GM12892 (cell line): ENCODE measurements around the gene PER1. TPM values are rescaled to one million over a fixed set of nuclear protein-coding genes. Genes with fewer than 3 reads are reported as not detected.

Experiments
- DNase-seq: peaks from one replicate; pipeline ENCODE4 v3.0.0; 2011; ENCODE audit not compliant: insufficient read length
- FAIRE-seq: peaks from 2 replicates; lab custom pipeline; 2011; peaks lifted over from hg19 to GRCh38; lab: Jason Lieb, UNC
- POLR2A ChIP-seq: IDR thresholded peaks from 2 replicates; pipeline ENCODE4 v1.6.1; 2011; ENCODE audit warnings: low read depth, low read length, control low read depth
- POLR2AphosphoS5 ChIP-seq: IDR thresholded peaks from 2 replicates; pipeline ENCODE4 v1.6.1; 2011; ENCODE audit warnings: low read depth, low read length, control low read depth
- TAF1 ChIP-seq: IDR thresholded peaks from 2 replicates; pipeline ENCODE4 v1.6.1; 2011; ENCODE audit warnings: low read depth, mild to moderate bottlenecking, control low read depth, low read length, borderline replicate concordance
- polyA plus RNA-seq: library from polyadenylated mRNA; unstranded; fragments of >200 nt; gene quantifications from one replicate; pipeline ENCODE4 v1.2.1, GENCODE V29; 2012; ENCODE audit warnings: missing spikeins, inconsistent platforms; ENCODE audit not compliant: missing spikeins

The PER1 gene, protein sequence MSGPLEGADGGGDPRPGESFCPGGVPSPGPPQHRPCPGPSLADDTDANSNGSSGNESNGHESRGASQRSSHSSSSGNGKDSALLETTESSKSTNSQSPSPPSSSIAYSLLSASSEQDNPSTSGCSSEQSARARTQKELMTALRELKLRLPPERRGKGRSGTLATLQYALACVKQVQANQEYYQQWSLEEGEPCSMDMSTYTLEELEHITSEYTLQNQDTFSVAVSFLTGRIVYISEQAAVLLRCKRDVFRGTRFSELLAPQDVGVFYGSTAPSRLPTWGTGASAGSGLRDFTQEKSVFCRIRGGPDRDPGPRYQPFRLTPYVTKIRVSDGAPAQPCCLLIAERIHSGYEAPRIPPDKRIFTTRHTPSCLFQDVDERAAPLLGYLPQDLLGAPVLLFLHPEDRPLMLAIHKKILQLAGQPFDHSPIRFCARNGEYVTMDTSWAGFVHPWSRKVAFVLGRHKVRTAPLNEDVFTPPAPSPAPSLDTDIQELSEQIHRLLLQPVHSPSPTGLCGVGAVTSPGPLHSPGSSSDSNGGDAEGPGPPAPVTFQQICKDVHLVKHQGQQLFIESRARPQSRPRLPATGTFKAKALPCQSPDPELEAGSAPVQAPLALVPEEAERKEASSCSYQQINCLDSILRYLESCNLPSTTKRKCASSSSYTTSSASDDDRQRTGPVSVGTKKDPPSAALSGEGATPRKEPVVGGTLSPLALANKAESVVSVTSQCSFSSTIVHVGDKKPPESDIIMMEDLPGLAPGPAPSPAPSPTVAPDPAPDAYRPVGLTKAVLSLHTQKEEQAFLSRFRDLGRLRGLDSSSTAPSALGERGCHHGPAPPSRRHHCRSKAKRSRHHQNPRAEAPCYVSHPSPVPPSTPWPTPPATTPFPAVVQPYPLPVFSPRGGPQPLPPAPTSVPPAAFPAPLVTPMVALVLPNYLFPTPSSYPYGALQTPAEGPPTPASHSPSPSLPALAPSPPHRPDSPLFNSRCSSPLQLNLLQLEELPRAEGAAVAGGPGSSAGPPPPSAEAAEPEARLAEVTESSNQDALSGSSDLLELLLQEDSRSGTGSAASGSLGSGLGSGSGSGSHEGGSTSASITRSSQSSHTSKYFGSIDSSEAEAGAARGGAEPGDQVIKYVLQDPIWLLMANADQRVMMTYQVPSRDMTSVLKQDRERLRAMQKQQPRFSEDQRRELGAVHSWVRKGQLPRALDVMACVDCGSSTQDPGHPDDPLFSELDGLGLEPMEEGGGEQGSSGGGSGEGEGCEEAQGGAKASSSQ (N-terminal part only)
- 11.8 TPM for polyA plus RNA-seq

DNA sequence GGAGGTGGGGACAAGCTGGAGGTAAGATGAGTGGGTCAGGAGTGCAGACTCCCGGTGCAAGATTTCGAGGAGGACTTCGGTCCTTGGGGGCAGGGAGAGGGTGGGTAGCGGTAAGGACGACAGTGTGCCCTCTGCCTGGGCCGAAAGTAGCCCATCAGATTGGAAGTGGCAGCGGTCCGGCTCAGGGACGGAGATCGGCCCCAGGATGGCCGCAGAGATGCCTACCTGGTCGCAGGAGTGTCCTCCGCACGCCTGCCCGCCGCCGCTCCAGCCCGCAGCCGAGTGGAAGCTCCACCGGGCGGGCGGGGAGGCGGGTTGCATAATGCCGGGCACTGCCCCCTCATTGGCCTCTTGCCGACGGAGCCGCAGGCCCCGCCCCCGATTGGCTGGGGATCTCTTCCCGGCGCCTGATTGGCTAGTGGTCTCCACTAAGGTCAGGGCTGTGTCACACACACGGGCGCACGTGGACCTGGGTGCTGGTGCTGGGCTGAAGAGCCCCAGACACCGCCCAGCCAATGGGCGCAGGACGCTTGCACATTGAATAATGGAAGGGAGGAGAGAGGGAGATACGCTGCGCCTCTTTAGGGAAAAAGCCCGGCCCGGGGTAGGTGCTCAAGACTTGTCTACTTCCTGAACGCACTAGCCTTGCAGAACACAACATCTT lies at the start of gene PER1:
TSS of gene PER1 (minus strand) at position 293 of the 664 bp plus-strand sequence. CDS start 1,698 bp downstream, outside the sequence.
- TF ChIP-seq POLR2A (peak; percentile 88), TAF1 (peak; percentile 75), POLR2AphosphoS5 (peak; percentile 89)
- peak; percentile 98 for FAIRE-seq

DNA sequence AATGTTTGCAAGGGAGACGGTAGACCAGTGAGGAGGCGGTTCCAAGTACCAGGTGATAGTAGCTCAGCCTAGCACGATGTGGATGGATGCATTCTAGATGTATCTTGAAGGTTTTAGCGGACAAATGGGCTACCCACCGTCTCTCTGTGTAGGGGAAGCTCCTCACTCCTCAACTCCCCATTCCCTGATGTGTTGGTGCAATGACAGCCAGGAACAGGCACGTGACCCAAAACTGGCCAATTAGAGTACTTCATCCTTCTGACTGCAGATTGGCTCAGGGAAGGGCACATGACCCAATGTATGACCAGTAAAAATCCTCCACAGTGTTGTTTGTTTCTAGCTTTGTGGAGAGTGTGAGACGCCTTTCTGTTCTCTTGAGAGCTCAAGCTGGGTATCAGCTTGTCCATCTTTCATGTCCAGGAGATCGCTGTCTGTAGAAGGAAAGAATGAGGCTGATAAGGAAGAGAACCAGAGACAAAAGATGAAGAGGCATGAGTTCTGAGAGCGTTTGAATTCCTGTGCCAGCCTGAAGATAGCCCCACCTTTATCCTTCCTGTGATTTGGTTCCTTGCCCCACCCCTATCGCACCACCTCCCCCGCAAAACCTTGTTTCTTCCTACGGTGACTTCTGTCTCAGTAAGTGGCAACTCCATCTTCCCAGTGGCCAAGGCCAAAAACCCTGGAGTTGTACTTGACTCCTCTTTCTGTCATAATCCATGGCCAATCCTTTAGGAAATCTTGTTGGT lies 40.0 kb upstream of the PER1 start:
- TF ChIP-seq POLR2A (peak; percentile 74), POLR2AphosphoS5 (peak; percentile 62), TAF1 (no peak)
- DNase-seq = no peak
- peak; percentile 97 for FAIRE-seq

More for the DNA sequence above, at the start of gene PER1:
- DNase-seq = peak; percentile 86

DNA sequence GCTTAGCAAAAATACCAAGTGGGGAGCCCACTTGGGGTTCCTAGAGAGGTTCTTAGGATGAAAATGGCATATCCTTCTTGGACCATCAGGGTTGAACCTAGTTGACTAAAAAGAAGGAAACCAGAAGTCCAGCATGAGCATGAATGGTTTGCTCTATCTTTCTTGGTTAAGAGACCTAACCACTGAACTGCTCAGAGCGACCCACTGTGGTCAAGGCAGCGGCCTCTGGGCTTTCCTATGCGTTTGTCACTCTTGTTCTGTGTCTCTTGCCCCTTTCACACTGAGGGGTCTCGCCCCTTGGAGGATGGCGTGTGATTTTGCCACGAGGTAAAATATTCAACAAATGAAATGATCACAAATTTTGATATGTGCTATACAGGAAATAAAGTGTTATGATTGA lies 38.3 kb upstream of the PER1 start:
- DNase-seq (no peak), FAIRE-seq (no peak)
- TF ChIP-seq POLR2AphosphoS5 = no peak
- TF ChIP-seq POLR2A = no peak
- TF ChIP-seq TAF1 = no peak

DNA sequence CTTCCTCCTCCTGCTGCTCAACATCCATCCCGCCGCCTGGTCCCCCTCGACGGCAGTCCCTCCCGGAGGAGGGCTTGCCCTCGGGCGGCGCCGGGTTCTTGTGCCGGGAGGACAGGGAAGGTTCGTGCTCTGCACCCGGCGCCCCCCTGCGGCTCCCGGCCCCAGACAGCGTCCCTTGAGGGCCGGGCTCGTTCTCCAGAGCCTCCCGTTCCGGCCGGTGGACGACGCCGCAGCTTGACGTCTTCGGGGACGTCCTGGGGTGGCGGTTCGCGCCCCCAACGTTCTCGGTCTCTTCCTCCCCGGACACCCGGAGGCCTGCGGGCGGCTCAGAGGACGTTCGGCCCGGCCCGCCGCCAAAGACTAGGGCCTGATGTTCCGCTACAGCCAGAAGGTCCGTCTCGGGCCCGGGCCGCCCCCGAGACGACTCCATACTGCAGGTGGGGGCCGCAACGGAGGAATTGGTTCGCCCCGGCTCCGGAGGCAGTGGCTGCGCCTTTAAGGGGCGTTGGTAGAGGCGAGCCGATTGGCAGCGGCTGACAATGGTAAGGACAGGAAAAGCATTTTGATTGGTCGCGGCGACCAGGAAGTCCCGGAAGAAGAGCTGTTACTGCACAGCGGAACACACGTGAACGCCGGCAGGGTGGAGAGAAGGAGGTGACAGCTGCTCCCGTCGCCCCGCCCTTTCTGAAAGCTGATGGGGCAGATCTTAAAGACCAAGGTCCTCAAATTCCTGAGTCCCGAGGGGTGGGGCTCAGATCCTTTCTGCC lies 37.7 kb upstream of the PER1 start, which contains the start of gene BORCS6:
TSS of gene BORCS6 (minus strand) at position 470 of the 767 bp plus-strand sequence. CDS start at position 430, 40 bp downstream.
- peak; percentile 87 for FAIRE-seq
- peak; percentile 80 for DNase-seq
- peak; percentile 66; the same call in 1 of the 2 replicates for TF ChIP-seq POLR2A
- TF ChIP-seq POLR2AphosphoS5 = no peak
- TF ChIP-seq TAF1 = peak; percentile 44; the same call in 1 of the 2 replicates

DNA sequence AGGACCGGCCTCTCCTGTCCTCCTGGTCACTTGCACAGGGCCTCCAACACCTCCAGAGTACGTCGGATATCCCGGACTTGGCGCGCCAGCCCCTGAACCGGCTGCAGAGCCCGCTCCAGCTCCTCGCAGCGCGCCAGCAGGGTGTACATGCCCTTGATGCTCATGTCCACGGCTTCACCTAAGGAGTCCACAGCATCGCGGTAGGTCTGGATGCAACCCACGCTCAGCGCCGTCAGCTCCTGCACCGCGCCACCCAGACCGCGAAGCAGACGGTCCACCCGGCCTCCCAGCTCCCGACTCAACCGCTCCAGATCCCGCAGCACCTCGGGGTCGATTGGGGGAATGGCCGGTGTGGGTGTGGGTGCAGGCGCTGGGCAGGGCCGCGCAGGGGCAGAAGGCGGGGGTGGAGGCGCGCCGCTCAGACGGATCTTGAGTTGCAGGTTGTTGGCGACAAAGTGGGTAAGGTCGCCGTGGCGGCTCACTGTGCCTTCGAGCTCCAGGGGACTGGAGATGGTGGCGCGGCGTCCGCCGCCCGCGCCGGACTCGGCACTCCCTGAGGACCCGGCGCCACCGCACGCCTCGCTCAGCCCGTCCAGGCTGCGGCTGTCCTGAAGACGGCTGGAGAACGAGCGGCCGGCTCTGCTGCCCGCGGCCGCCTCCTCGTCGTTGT lies 37.0 kb upstream of the PER1 start:
- FAIRE-seq (peak; percentile 48), DNase-seq (no peak)
- TF ChIP-seq TAF1 (no peak), POLR2AphosphoS5 (no peak), POLR2A (no peak)

DNA sequence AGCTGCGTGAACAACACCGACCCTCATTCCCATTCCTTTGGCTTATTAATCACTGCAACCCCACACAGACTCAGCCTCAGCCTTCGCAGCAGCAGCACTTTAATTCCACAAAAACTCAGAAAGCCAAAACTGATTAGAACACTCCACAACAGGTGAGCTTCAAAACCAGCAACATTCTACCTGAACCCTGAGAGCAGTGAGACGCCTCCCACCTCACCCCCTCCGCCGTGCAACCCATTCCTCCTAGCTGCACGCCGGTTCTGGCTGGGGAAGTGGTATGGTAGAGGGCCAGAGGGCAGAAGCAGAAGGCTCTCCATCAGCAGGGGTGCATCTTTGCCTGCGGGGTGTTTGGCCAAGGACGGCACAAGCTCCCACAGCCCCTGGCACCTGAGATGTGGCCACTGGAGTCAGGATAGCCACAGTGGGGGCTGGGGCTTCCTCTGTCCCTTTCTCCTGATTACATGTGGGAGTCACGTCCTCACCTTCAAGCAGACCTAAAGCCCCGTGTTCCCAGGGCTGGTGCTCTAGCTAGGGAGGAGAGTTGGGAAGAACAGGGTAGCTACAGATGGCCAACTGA lies 36.1 kb upstream of the PER1 start:
- FAIRE-seq = no peak
- DNase-seq = no peak
- no peak for TF ChIP-seq POLR2AphosphoS5
- no peak for TF ChIP-seq POLR2A
- TF ChIP-seq TAF1 = no peak

DNA sequence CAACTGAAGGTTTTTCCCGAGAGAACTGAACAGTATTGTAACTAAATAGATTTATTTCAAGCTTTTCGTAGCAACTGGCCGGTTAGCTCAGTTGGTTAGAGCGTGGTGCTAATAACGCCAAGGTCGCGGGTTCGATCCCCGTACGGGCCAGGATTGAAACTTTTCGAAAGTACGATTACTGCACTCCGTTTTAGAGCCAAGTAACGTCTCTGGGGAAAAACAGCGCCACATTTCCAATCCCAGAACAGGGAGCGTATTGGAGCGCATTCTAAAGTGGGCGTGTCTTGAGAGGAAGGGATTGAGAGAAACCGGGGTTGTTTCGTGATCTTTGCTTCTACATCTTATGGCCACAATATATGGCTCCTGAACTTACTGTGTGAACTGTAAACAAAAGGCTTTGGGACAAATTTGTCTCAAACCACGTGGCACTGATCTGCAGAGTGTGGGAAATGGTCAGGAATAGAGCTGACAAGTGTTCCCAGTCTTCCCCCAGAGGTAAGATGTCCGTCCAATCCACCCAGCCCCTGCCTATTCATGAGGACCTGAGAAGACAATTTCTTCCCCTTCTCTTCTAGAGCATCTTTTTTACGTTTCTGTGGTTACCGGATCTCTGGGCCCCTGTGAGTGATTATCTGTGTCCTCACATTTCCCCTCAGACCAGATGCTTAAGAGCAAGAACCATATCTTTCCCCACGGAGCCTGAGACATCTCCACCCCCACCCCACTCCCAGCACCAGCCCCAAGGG lies 35.5 kb upstream of the PER1 start:
- peak; percentile 69 for TF ChIP-seq POLR2A
- no peak for TF ChIP-seq TAF1
- TF ChIP-seq POLR2AphosphoS5 = peak; percentile 40; the same call in 1 of the 2 replicates
- FAIRE-seq = peak; percentile 9
- DNase-seq = no peak
